ENCODE data around the gene RPL38.

DNA sequence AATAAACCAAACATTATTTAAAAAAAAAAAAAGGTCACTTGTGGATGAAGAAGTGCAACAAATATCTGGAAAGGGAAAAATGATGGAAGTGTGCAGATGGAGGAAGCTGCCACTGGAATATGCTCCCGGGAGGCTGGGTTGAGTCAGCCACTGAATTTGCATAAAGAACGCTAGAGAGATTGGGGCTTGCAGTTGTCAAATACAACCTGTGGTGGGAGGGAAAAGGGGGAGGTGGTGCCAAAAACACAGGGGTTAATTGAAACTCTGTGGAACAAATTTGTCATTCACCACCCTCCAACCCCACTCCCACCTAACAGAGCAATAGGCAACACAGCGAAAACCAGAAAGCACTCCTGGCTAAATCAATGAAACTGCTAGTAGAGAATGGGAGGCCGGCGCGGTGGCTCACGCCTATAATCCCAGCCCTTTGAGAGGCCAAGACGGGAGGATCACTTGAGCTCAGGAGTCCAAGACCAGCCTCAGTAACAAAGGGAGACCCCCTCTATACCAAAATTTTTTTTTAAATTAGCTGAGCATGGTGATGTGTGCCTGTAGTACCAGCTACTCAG is 37.6 kb upstream of the RPL38 start:
- TF ChIP-seq EP300 (IDR thresholded peaks at IDR 0.05; ENCODE audit: borderline replicate concordance in 1 of 2, low read depth in 1 of 2, low read length in 1 of 2) (no peak), SMC3 (IDR thresholded peaks at IDR 0.05; ENCODE audit: low read depth, low read length) (no peak), FOXJ3 (CRISPR knock-in tag; IDR thresholded peaks at IDR 0.05) (no peak), EZH2phosphoT487 (IDR thresholded peaks at IDR 0.05; ENCODE audit: borderline replicate concordance, low read depth) (no peak), CHD2 (IDR thresholded peaks at IDR 0.05; ENCODE audit: low read length, partially characterized antibody) (no peak), POLR2AphosphoS5 (IDR thresholded peaks at IDR 0.05; ENCODE audit: low read depth, low read length) (no peak)
- TF ChIP-seq, protein P1, sequence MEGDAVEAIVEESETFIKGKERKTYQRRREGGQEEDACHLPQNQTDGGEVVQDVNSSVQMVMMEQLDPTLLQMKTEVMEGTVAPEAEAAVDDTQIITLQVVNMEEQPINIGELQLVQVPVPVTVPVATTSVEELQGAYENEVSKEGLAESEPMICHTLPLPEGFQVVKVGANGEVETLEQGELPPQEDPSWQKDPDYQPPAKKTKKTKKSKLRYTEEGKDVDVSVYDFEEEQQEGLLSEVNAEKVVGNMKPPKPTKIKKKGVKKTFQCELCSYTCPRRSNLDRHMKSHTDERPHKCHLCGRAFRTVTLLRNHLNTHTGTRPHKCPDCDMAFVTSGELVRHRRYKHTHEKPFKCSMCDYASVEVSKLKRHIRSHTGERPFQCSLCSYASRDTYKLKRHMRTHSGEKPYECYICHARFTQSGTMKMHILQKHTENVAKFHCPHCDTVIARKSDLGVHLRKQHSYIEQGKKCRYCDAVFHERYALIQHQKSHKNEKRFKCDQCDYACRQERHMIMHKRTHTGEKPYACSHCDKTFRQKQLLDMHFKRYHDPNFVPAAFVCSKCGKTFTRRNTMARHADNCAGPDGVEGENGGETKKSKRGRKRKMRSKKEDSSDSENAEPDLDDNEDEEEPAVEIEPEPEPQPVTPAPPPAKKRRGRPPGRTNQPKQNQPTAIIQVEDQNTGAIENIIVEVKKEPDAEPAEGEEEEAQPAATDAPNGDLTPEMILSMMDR (IDR thresholded peaks at IDR 0.05), result no peak
- TF ChIP-seq, protein P2, sequence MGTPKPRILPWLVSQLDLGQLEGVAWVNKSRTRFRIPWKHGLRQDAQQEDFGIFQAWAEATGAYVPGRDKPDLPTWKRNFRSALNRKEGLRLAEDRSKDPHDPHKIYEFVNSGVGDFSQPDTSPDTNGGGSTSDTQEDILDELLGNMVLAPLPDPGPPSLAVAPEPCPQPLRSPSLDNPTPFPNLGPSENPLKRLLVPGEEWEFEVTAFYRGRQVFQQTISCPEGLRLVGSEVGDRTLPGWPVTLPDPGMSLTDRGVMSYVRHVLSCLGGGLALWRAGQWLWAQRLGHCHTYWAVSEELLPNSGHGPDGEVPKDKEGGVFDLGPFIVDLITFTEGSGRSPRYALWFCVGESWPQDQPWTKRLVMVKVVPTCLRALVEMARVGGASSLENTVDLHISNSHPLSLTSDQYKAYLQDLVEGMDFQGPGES (IDR thresholded peaks at IDR 0.05; ENCODE audit: low read depth, low read length), result no peak
- TF ChIP-seq, protein P3, sequence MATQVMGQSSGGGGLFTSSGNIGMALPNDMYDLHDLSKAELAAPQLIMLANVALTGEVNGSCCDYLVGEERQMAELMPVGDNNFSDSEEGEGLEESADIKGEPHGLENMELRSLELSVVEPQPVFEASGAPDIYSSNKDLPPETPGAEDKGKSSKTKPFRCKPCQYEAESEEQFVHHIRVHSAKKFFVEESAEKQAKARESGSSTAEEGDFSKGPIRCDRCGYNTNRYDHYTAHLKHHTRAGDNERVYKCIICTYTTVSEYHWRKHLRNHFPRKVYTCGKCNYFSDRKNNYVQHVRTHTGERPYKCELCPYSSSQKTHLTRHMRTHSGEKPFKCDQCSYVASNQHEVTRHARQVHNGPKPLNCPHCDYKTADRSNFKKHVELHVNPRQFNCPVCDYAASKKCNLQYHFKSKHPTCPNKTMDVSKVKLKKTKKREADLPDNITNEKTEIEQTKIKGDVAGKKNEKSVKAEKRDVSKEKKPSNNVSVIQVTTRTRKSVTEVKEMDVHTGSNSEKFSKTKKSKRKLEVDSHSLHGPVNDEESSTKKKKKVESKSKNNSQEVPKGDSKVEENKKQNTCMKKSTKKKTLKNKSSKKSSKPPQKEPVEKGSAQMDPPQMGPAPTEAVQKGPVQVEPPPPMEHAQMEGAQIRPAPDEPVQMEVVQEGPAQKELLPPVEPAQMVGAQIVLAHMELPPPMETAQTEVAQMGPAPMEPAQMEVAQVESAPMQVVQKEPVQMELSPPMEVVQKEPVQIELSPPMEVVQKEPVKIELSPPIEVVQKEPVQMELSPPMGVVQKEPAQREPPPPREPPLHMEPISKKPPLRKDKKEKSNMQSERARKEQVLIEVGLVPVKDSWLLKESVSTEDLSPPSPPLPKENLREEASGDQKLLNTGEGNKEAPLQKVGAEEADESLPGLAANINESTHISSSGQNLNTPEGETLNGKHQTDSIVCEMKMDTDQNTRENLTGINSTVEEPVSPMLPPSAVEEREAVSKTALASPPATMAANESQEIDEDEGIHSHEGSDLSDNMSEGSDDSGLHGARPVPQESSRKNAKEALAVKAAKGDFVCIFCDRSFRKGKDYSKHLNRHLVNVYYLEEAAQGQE (IDR thresholded peaks at IDR 0.05; ENCODE audit: low read depth, low read length), result no peak
- TF ChIP-seq, protein P4, sequence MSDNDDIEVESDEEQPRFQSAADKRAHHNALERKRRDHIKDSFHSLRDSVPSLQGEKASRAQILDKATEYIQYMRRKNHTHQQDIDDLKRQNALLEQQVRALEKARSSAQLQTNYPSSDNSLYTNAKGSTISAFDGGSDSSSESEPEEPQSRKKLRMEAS (IDR thresholded peaks at IDR 0.05; ENCODE audit: low read depth), result no peak
- TF ChIP-seq, protein P5, sequence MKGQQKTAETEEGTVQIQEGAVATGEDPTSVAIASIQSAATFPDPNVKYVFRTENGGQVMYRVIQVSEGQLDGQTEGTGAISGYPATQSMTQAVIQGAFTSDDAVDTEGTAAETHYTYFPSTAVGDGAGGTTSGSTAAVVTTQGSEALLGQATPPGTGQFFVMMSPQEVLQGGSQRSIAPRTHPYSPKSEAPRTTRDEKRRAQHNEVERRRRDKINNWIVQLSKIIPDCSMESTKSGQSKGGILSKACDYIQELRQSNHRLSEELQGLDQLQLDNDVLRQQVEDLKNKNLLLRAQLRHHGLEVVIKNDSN (IDR thresholded peaks at IDR 0.05; ENCODE audit: borderline replicate concordance, low read depth), result no peak

All from SK-N-SH (cell line).